ENCODE measurements around the gene RELCH.

DNA sequence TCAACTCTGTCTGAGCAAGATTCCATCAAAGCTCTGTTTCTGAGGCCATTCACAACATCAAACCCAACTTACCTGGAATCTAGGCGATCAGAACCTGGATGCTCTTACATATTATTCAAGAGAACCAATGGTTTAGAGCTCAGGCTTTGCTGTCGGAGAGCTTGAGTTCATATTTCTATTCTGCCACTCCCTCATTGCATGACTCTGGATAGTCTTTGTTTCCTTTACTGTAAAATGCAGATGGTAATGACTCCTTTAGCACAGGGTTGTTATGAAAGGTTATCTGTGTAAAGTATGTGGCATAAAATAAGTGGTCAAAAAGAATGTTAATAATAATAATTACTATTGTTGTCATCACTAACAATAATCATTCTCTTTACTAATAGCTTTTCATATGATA is 12.6 kb downstream of the RELCH start:
- TF ChIP-seq, protein P1, sequence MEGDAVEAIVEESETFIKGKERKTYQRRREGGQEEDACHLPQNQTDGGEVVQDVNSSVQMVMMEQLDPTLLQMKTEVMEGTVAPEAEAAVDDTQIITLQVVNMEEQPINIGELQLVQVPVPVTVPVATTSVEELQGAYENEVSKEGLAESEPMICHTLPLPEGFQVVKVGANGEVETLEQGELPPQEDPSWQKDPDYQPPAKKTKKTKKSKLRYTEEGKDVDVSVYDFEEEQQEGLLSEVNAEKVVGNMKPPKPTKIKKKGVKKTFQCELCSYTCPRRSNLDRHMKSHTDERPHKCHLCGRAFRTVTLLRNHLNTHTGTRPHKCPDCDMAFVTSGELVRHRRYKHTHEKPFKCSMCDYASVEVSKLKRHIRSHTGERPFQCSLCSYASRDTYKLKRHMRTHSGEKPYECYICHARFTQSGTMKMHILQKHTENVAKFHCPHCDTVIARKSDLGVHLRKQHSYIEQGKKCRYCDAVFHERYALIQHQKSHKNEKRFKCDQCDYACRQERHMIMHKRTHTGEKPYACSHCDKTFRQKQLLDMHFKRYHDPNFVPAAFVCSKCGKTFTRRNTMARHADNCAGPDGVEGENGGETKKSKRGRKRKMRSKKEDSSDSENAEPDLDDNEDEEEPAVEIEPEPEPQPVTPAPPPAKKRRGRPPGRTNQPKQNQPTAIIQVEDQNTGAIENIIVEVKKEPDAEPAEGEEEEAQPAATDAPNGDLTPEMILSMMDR (IDR thresholded peaks at IDR 0.05; ENCODE audit: low read depth, low read length, poor library complexity, severe bottlenecking) = no peak
- TF ChIP-seq EZH2phosphoT487 (IDR thresholded peaks at IDR 0.05; ENCODE audit: borderline replicate concordance, low read length) = no peak

Measured in DOHH2 (cell line).